ENCODE measurements around the gene CHD3.
A peak's percentile ranks its signal among the peaks of the same experiment; 100 is the strongest.

Gene CHD3

GRCh38 chr17:7894226-7894625 lies 5.6 kb downstream of the CHD3 start:
- DNase-seq: no peak
- Histone ChIP-seq H3K18ac (ENCODE audit: low read length) (no peak overlapping the region), H2BK5ac (ENCODE audit: low read length) (no peak overlapping the region), H3K4me3 (ENCODE audit: low read length) (no peak overlapping the region), H3K27me3 (ENCODE audit: insufficient read depth, low read length, poor library complexity) (no peaks in the 10 kb centered on the region), H3K79me2 (ENCODE audit: control insufficient read depth, insufficient read depth, low read length) (no peaks in the 10 kb centered on the region), H3K4me1 (ENCODE audit: control insufficient read depth, low read depth, low read length) (no peaks in the 10 kb centered on the region), H3K27ac (ENCODE audit: low read depth, low read length) (no peak overlapping the region), H3K36me3 (ENCODE audit: control insufficient read depth, insufficient read depth, low read length) (peaks cover 6% of the 10 kb centered on the region), H4K5ac (ENCODE audit: low read length) (no peak overlapping the region), H2BK15ac (replicated peaks; ENCODE audit: low read depth) (no peak overlapping the region), H3K23ac (ENCODE audit: low read length) (no peak overlapping the region), H3K56ac (ENCODE audit: low read length) (no peak overlapping the region), H3K4ac (ENCODE audit: low read depth, low read length) (no peak overlapping the region), H3K9ac (ENCODE audit: low read length) (no peak overlapping the region), H2BK120ac (ENCODE audit: low read depth, low read length) (no peak overlapping the region), H2AK5ac (ENCODE audit: low read length) (no peak overlapping the region), H4K8ac (ENCODE audit: low read depth, low read length) (no peak overlapping the region), H3K79me1 (ENCODE audit: low read length) (no peaks in the 10 kb centered on the region), H3K4me2 (ENCODE audit: low read length) (no peak overlapping the region)
- no CpG with 5 or more reads among the region's 9 CpGs for WGBS (ENCODE audit: extremely low coverage, insufficient coverage, low lambda C conversion rate)

GRCh38 chr17:7894866-7895265 lies 6.3 kb downstream of the CHD3 start:
- no peak overlapping the region for H2BK15ac ChIP-seq (replicated peaks; ENCODE audit: low read depth)
- H3K36me3 ChIP-seq (ENCODE audit: control insufficient read depth, insufficient read depth, low read length): peaks cover 6% of the 10 kb centered on the region
- H4K5ac ChIP-seq (ENCODE audit: low read length): no peak overlapping the region
- H3K79me2 ChIP-seq (ENCODE audit: control insufficient read depth, insufficient read depth, low read length): no peaks in the 10 kb centered on the region
- H3K18ac ChIP-seq (ENCODE audit: low read length): no peak overlapping the region
- no peak overlapping the region for H4K8ac ChIP-seq (ENCODE audit: low read depth, low read length)
- no peaks in the 10 kb centered on the region for H3K4me1 ChIP-seq (ENCODE audit: control insufficient read depth, low read depth, low read length)
- no peak overlapping the region for H3K27ac ChIP-seq (ENCODE audit: low read depth, low read length)
- DNase-seq: no peak
- no peaks in the 10 kb centered on the region for H3K79me1 ChIP-seq (ENCODE audit: low read length)
- H2BK120ac ChIP-seq (ENCODE audit: low read depth, low read length): no peak overlapping the region
- H2BK5ac ChIP-seq (ENCODE audit: low read length): no peak overlapping the region
- H3K56ac ChIP-seq (ENCODE audit: low read length): no peak overlapping the region
- no peak overlapping the region for H3K9ac ChIP-seq (ENCODE audit: low read length)
- no peak overlapping the region for H3K23ac ChIP-seq (ENCODE audit: low read length)
- no peak overlapping the region for H3K4ac ChIP-seq (ENCODE audit: low read depth, low read length)
- no peaks in the 10 kb centered on the region for H3K27me3 ChIP-seq (ENCODE audit: insufficient read depth, low read length, poor library complexity)
- no CpG with 5 or more reads among the region's 8 CpGs for WGBS (ENCODE audit: extremely low coverage, insufficient coverage, low lambda C conversion rate)
- no peak overlapping the region for H2AK5ac ChIP-seq (ENCODE audit: low read length)
- no peak overlapping the region for H3K4me2 ChIP-seq (ENCODE audit: low read length)
- no peak overlapping the region for H3K4me3 ChIP-seq (ENCODE audit: low read length)

- no peak overlapping the region for H2BK15ac ChIP-seq (replicated peaks; ENCODE audit: low read depth)
- no peak overlapping the region for H2BK120ac ChIP-seq (ENCODE audit: low read depth, low read length)
- WGBS (ENCODE audit: extremely low coverage, insufficient coverage, low lambda C conversion rate): no CpG with 5 or more reads among the region's 13 CpGs
- no peaks in the 10 kb centered on the region for H3K79me2 ChIP-seq (ENCODE audit: control insufficient read depth, insufficient read depth, low read length)
- H3K36me3 ChIP-seq (ENCODE audit: control insufficient read depth, insufficient read depth, low read length): peaks cover 6% of the 10 kb centered on the region
- no peak overlapping the region for H3K4me2 ChIP-seq (ENCODE audit: low read length)
- H2AK5ac ChIP-seq (ENCODE audit: low read length): no peak overlapping the region
- DNase-seq: no peak
- no peaks in the 10 kb centered on the region for H3K27me3 ChIP-seq (ENCODE audit: insufficient read depth, low read length, poor library complexity)
- H3K4me1 ChIP-seq (ENCODE audit: control insufficient read depth, low read depth, low read length): no peaks in the 10 kb centered on the region
- no peak overlapping the region for H4K8ac ChIP-seq (ENCODE audit: low read depth, low read length)
- no peak overlapping the region for H3K4ac ChIP-seq (ENCODE audit: low read depth, low read length)
- H3K79me1 ChIP-seq (ENCODE audit: low read length): no peaks in the 10 kb centered on the region
- no peak overlapping the region for H4K5ac ChIP-seq (ENCODE audit: low read length)
- no peak overlapping the region for H3K27ac ChIP-seq (ENCODE audit: low read depth, low read length)
- no peak overlapping the region for H3K18ac ChIP-seq (ENCODE audit: low read length)
- no peak overlapping the region for H3K4me3 ChIP-seq (ENCODE audit: low read length)
- H3K9ac ChIP-seq (ENCODE audit: low read length): no peak overlapping the region
- no peak overlapping the region for H2BK5ac ChIP-seq (ENCODE audit: low read length)
- no peak overlapping the region for H3K56ac ChIP-seq (ENCODE audit: low read length)
- H3K23ac ChIP-seq (ENCODE audit: low read length): no peak overlapping the region
Observed at GRCh38 chr17:7897090-7897489, 8.5 kb downstream of the CHD3 start.

- no peak overlapping the region for H4K5ac ChIP-seq (ENCODE audit: low read length)
- no peak overlapping the region for H3K18ac ChIP-seq (ENCODE audit: low read length)
- H3K23ac ChIP-seq (ENCODE audit: low read length): no peak overlapping the region
- H3K4ac ChIP-seq (ENCODE audit: low read depth, low read length): no peak overlapping the region
- no peaks in the 10 kb centered on the region for H3K79me2 ChIP-seq (ENCODE audit: control insufficient read depth, insufficient read depth, low read length)
- H3K79me1 ChIP-seq (ENCODE audit: low read length): no peaks in the 10 kb centered on the region
- no peak overlapping the region for H3K4me3 ChIP-seq (ENCODE audit: low read length)
- H2BK15ac ChIP-seq (replicated peaks; ENCODE audit: low read depth): no peak overlapping the region
- H4K8ac ChIP-seq (ENCODE audit: low read depth, low read length): no peak overlapping the region
- H3K36me3 ChIP-seq (ENCODE audit: control insufficient read depth, insufficient read depth, low read length): peaks cover 9% of the 10 kb centered on the region
- no peak overlapping the region for H2BK120ac ChIP-seq (ENCODE audit: low read depth, low read length)
- no peak overlapping the region for H3K56ac ChIP-seq (ENCODE audit: low read length)
- no peak overlapping the region for H2AK5ac ChIP-seq (ENCODE audit: low read length)
- no CpG with 5 or more reads among the region's 6 CpGs for WGBS (ENCODE audit: extremely low coverage, insufficient coverage, low lambda C conversion rate)
- H3K4me1 ChIP-seq (ENCODE audit: control insufficient read depth, low read depth, low read length): no peaks in the 10 kb centered on the region
- H3K9ac ChIP-seq (ENCODE audit: low read length): no peak overlapping the region
- no peak overlapping the region for H3K4me2 ChIP-seq (ENCODE audit: low read length)
- H3K27ac ChIP-seq (ENCODE audit: low read depth, low read length): no peak overlapping the region
- no peak for DNase-seq
- no peaks in the 10 kb centered on the region for H3K27me3 ChIP-seq (ENCODE audit: insufficient read depth, low read length, poor library complexity)
- no peak overlapping the region for H2BK5ac ChIP-seq (ENCODE audit: low read length)
Observed at GRCh38 chr17:7897773-7898172, 9.2 kb downstream of the CHD3 start.

- no peak overlapping the region for H2BK15ac ChIP-seq (replicated peaks; ENCODE audit: low read depth)
- H3K79me2 ChIP-seq (ENCODE audit: control insufficient read depth, insufficient read depth, low read length): no peaks in the 10 kb centered on the region
- H3K23ac ChIP-seq (ENCODE audit: low read length): no peak overlapping the region
- H3K18ac ChIP-seq (ENCODE audit: low read length): no peak overlapping the region
- H4K8ac ChIP-seq (ENCODE audit: low read depth, low read length): no peak overlapping the region
- no peak overlapping the region for H3K27ac ChIP-seq (ENCODE audit: low read depth, low read length)
- H3K4me3 ChIP-seq (ENCODE audit: low read length): no peak overlapping the region
- peaks cover 11% of the 10 kb centered on the region for H3K36me3 ChIP-seq (ENCODE audit: control insufficient read depth, insufficient read depth, low read length)
- no peak overlapping the region for H2BK5ac ChIP-seq (ENCODE audit: low read length)
- no peak overlapping the region for H2AK5ac ChIP-seq (ENCODE audit: low read length)
- H3K79me1 ChIP-seq (ENCODE audit: low read length): no peaks in the 10 kb centered on the region
- WGBS (ENCODE audit: extremely low coverage, insufficient coverage, low lambda C conversion rate): no CpG with 5 or more reads among the region's 22 CpGs
- DNase-seq: peak; percentile 41
- H3K4me2 ChIP-seq (ENCODE audit: low read length): no peak overlapping the region
- no peak overlapping the region for H3K4ac ChIP-seq (ENCODE audit: low read depth, low read length)
- no peaks in the 10 kb centered on the region for H3K27me3 ChIP-seq (ENCODE audit: insufficient read depth, low read length, poor library complexity)
- H3K9ac ChIP-seq (ENCODE audit: low read length): no peak overlapping the region
- H4K5ac ChIP-seq (ENCODE audit: low read length): no peak overlapping the region
- H3K4me1 ChIP-seq (ENCODE audit: control insufficient read depth, low read depth, low read length): no peaks in the 10 kb centered on the region
- H3K56ac ChIP-seq (ENCODE audit: low read length): no peak overlapping the region
- no peak overlapping the region for H2BK120ac ChIP-seq (ENCODE audit: low read depth, low read length)
Observed at GRCh38 chr17:7903154-7904103, 14.8 kb downstream of the CHD3 start.
